PC-3 (cell line): ENCODE measurements around the gene DBNL.

Experiments used
- EZH2 ChIP-seq: fragments of 300-600 bp; sonication (generic); IDR thresholded peaks from one replicate; pipeline ENCODE4 v1.6.1; 2017; ENCODE audit warnings: antibody characterized with exemption, mild to moderate bottlenecking, low read length; ENCODE audit not compliant: unreplicated experiment
- TF ChIP-seq, protein P1 (sequence below): fragments of 300-600 bp; sonication (generic); conservative IDR thresholded peaks from 2 replicates; pipeline ENCODE4 v1.5.1; 2017; ENCODE audit warnings: antibody characterized with exemption, low read depth, mild to moderate bottlenecking, low read length

DNA sequence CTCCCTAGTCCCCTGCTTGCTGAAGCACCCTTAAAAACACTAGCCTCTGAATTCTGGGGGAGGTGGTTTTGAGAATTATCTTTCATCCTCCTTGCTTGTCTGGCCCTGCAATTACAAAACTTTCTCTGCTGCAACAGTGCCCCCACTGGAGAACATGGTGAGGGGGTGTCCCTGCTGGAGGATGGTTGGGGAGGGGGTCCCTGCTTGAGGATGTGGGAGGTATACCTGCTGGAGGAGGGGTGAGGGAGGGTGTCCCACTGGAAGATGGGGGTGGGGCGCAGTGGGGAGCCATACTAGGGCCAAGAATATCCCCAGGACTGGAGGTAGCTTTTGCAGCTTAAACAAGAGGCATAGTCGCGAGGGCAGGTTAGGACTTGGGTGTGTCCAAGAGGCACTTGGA lies 41.0 kb downstream of the DBNL start:
- TF ChIP-seq, protein P1, sequence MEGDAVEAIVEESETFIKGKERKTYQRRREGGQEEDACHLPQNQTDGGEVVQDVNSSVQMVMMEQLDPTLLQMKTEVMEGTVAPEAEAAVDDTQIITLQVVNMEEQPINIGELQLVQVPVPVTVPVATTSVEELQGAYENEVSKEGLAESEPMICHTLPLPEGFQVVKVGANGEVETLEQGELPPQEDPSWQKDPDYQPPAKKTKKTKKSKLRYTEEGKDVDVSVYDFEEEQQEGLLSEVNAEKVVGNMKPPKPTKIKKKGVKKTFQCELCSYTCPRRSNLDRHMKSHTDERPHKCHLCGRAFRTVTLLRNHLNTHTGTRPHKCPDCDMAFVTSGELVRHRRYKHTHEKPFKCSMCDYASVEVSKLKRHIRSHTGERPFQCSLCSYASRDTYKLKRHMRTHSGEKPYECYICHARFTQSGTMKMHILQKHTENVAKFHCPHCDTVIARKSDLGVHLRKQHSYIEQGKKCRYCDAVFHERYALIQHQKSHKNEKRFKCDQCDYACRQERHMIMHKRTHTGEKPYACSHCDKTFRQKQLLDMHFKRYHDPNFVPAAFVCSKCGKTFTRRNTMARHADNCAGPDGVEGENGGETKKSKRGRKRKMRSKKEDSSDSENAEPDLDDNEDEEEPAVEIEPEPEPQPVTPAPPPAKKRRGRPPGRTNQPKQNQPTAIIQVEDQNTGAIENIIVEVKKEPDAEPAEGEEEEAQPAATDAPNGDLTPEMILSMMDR, result peak; percentile 40; the same call in 1 of the 2 replicates
- no peak for TF ChIP-seq EZH2
